ENCODE results near the gene CPA1.

The CPA1 gene

GRCh38 chr7:130369831-130370550, 10.3 kb upstream of the CPA1 start:
- Histone ChIP-seq H2AFZ (ENCODE audit: low read length) (no peak overlapping the region), H3K9me2 (ENCODE audit: low read depth, low read length) (no peaks in the 10 kb centered on the region), H3K4me3 (ENCODE audit: low read depth, low read length, poor library complexity, severe bottlenecking) (no peak overlapping the region), H3K9ac (ENCODE audit: low read length) (peak overlapping the region; percentile 32; the same call in 1 of the 2 replicates), H3K27ac (ENCODE audit: low read depth, low read length, poor library complexity, severe bottlenecking) (peak overlapping the region; percentile 96), H3K36me3 (ENCODE audit: insufficient read depth, low read length) (no peaks in the 10 kb centered on the region), H4K20me1 (ENCODE audit: insufficient read depth, low read length) (no peaks in the 10 kb centered on the region), H3K79me2 (ENCODE audit: insufficient read depth, low read length) (no peaks in the 10 kb centered on the region), H3F3A (ENCODE audit: insufficient read depth, low read length) (no peaks in the 10 kb centered on the region), H3K4me2 (ENCODE audit: low read length) (peak overlapping the region; percentile 39), H3K4me1 (ENCODE audit: insufficient read depth, low read length, severe bottlenecking) (peaks cover 87% of the 10 kb centered on the region), H3K27me3 (ENCODE audit: insufficient read depth, low read length) (no peaks in the 10 kb centered on the region), H3K9me3 (ENCODE audit: low read length) (no peaks in the 10 kb centered on the region)
- TF ChIP-seq CTCF (IDR thresholded peaks at IDR 0.05; ENCODE audit: low read length) (no peak), EZH2 (IDR thresholded peaks at IDR 0.05; ENCODE audit: borderline replicate concordance, low read length) (no peak)

- peaks cover 76% of the 10 kb centered on the region for H3K4me1 ChIP-seq (ENCODE audit: insufficient read depth, low read length, severe bottlenecking)
Observed at GRCh38 chr7:130371046-130371445, 9.2 kb upstream of the CPA1 start.

GRCh38 chr7:130372402-130373165, 7.7 kb upstream of the CPA1 start:
- peaks cover 14% of the 10 kb centered on the region for H3K9me3 ChIP-seq (ENCODE audit: low read length)
- H3K79me2 ChIP-seq (ENCODE audit: insufficient read depth, low read length), result no peaks in the 10 kb centered on the region
- no peaks in the 10 kb centered on the region for H3K27me3 ChIP-seq (ENCODE audit: insufficient read depth, low read length)
- no peak overlapping the region for H3K4me3 ChIP-seq (ENCODE audit: low read depth, low read length, poor library complexity, severe bottlenecking)
- H4K20me1 ChIP-seq (ENCODE audit: insufficient read depth, low read length), result no peaks in the 10 kb centered on the region
- H3K27ac ChIP-seq (ENCODE audit: low read depth, low read length, poor library complexity, severe bottlenecking), result peak overlapping the region; percentile 47
- no peaks in the 10 kb centered on the region for H3K9me2 ChIP-seq (ENCODE audit: low read depth, low read length)
- no peaks in the 10 kb centered on the region for H3F3A ChIP-seq (ENCODE audit: insufficient read depth, low read length)
- no peaks in the 10 kb centered on the region; the same call in 1 of the 2 replicates for H3K36me3 ChIP-seq (ENCODE audit: insufficient read depth, low read length)
- peak overlapping the region; percentile 4 for H2AFZ ChIP-seq (ENCODE audit: low read length)
- H3K4me1 ChIP-seq (ENCODE audit: insufficient read depth, low read length, severe bottlenecking), result peaks cover 61% of the 10 kb centered on the region
- TF ChIP-seq EZH2 (IDR thresholded peaks at IDR 0.05; ENCODE audit: borderline replicate concordance, low read length) (no peak), CTCF (IDR thresholded peaks at IDR 0.05; ENCODE audit: low read length) (no peak)
- no peak overlapping the region for H3K4me2 ChIP-seq (ENCODE audit: low read length)
- no peak overlapping the region for H3K9ac ChIP-seq (ENCODE audit: low read length)

More at GRCh38 chr7:130371046-130371445, 9.2 kb upstream of the CPA1 start:
- TF ChIP-seq CTCF (IDR thresholded peaks at IDR 0.05; ENCODE audit: low read length) (no peak), EZH2 (IDR thresholded peaks at IDR 0.05; ENCODE audit: borderline replicate concordance, low read length) (no peak)
- H3K27ac ChIP-seq (ENCODE audit: low read depth, low read length, poor library complexity, severe bottlenecking), result peak overlapping the region; percentile 96
- no peak overlapping the region for H2AFZ ChIP-seq (ENCODE audit: low read length)
- H3K79me2 ChIP-seq (ENCODE audit: insufficient read depth, low read length), result no peaks in the 10 kb centered on the region
- H3K9me2 ChIP-seq (ENCODE audit: low read depth, low read length), result no peaks in the 10 kb centered on the region
- no peaks in the 10 kb centered on the region for H3K27me3 ChIP-seq (ENCODE audit: insufficient read depth, low read length)
- no peak overlapping the region for H3K4me2 ChIP-seq (ENCODE audit: low read length)
- no peaks in the 10 kb centered on the region for H3F3A ChIP-seq (ENCODE audit: insufficient read depth, low read length)
- no peak overlapping the region; the same call in 1 of the 2 replicates for H3K9ac ChIP-seq (ENCODE audit: low read length)
- H3K9me3 ChIP-seq (ENCODE audit: low read length), result peaks cover 6% of the 10 kb centered on the region
- no peaks in the 10 kb centered on the region for H3K36me3 ChIP-seq (ENCODE audit: insufficient read depth, low read length)
- no peak overlapping the region for H3K4me3 ChIP-seq (ENCODE audit: low read depth, low read length, poor library complexity, severe bottlenecking)
- no peaks in the 10 kb centered on the region for H4K20me1 ChIP-seq (ENCODE audit: insufficient read depth, low read length)
